Measurements from ENCODE around the gene LIN54. TPM values are rescaled to one million over a fixed set of nuclear protein-coding genes. Genes with fewer than 3 reads are reported as not detected.
A peak's percentile ranks its signal among the peaks of the same experiment; 100 is the strongest.

LIN54 gene
- total and polyA plus RNA-seq, 2 donors (not counting 1 experiment from before 2014, with no cell fraction given) = 13.3 to 15.2 TPM

DNA sequence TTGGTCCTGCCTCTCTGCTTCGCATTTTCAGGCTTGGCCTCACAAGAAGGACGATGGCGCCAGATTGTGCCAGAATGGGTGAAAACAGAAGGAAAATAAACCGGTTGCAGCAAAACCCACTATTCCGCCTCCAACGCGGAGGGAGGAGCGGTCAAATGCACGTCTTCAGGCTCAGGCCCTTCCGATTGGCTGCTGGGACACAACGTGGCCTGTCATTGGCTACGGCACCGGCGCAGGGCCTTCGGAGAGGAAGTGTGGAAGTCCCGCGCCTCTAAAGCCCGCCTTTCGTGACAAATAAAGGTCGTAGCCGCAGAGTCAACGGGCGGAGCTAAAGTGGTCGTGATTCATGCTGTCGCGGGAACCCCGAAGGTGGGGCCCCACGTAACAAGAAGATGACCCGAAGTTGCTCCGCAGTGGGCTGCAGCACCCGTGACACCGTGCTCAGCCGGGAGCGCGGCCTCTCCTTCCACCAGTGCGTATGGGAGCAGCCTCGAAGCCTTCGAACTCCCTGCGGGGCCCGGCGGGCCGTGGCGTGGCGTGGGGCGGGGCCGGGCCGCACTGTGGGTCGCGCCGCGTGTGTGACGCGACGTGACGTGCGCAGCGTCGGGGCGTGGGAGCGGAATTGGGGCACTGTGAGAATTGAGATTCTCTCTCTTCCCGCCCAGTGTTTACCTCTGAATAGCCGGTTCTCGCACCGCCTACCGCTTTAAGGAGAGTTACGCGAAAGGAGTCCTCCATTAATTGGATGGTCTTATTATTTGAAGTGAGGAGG is 110.0 kb downstream of the LIN54 start, which contains the start of gene THAP9:
TSS of gene THAP9 (plus strand) at position 325 of the 772 bp plus-strand sequence. CDS start at position 393, 68 bp downstream.
- Histone ChIP-seq H4K20me1 (ENCODE audit: control insufficient read depth, extremely low read depth, insufficient read depth, low read length) (no peaks in the 10 kb centered on the region), H3K4me1 (ENCODE audit: control insufficient read depth, extremely low read depth, insufficient read depth, low read length) (peaks cover 2% of the 10 kb centered on the region), H3K36me3 (ENCODE audit: control insufficient read depth, insufficient read depth, low read length) (no peaks in the 10 kb centered on the region), H3K4me3 (replicated peaks in 1 of 4; ENCODE audit: control extremely low read depth in 1 of 4, insufficient read depth in 1 of 4, low read depth in 3 of 4, low read length in 4 of 4) (peak within 1 kb of the TSS; percentile 68 to 98 (median 94)), H2AFZ (ENCODE audit: low read length) (peak within 1 kb of the TSS; percentile 97), H3K4me2 (ENCODE audit: extremely low read depth, insufficient read depth, low read length) (peak within 1 kb of the TSS; percentile 90), H3K9ac (ENCODE audit: insufficient read depth, low read length) (peak within 1 kb of the TSS; percentile 99), H3K27me3 (ENCODE audit: control insufficient read depth, insufficient read depth, low read length) (no peaks in the 10 kb centered on the region), H3K79me2 (ENCODE audit: control insufficient read depth, insufficient read depth, low read length) (peaks cover 49% of the 10 kb centered on the region), H3K9me3 (ENCODE audit: control insufficient read depth, insufficient read depth, low read depth, low read length) (no peaks in the 10 kb centered on the region), H3K27ac (ENCODE audit: insufficient read depth, low read length) (peak within 1 kb of the TSS; percentile 99)
- peak; percentile 100 for DNase-seq (ENCODE audit: low read depth in 2 of 2)
- TF ChIP-seq EZH2 (IDR thresholded peaks at IDR 0.05; ENCODE audit: low read length, missing control alignments) (no peak), CTCF (conservative IDR thresholded peaks at IDR 0.05 in 1 of 2, IDR thresholded peaks at IDR 0.05 in 1 of 2; ENCODE audit: low read depth in 1 of 2, low read length in 2 of 2) (no peak)

DNA sequence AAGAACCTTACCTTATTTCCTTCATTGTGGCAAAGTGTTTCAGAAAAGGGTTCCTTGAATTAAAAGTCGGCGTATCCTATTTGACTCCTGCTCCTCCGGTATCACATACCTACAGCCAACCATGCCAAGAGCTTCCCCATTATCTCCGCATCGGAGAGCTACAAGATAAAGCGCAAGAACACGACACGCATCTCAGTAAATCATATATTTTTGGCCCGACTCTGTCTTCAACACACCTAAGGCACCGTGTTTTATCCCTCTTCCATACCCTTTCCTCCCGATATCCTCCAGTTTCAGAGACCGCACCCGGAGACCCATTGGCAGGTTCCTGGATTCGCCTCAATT is 110.6 kb downstream of the LIN54 start:
- H3K4me2 ChIP-seq (ENCODE audit: extremely low read depth, insufficient read depth, low read length) = peak overlapping the region; percentile 88
- H3K9me3 ChIP-seq (ENCODE audit: control insufficient read depth, insufficient read depth, low read depth, low read length) = no peaks in the 10 kb centered on the region
- H3K4me1 ChIP-seq (ENCODE audit: control insufficient read depth, extremely low read depth, insufficient read depth, low read length) = peaks cover 2% of the 10 kb centered on the region
- DNase-seq (ENCODE audit: low read depth in 2 of 2) = peak in 1 of 2 donors; percentile 41
- H3K36me3 ChIP-seq (ENCODE audit: control insufficient read depth, insufficient read depth, low read length) = no peaks in the 10 kb centered on the region
- no peaks in the 10 kb centered on the region for H3K27me3 ChIP-seq (ENCODE audit: control insufficient read depth, insufficient read depth, low read length)
- H4K20me1 ChIP-seq (ENCODE audit: control insufficient read depth, extremely low read depth, insufficient read depth, low read length) = no peaks in the 10 kb centered on the region
- H2AFZ ChIP-seq (ENCODE audit: low read length) = no peak overlapping the region
- H3K9ac ChIP-seq (ENCODE audit: insufficient read depth, low read length) = peak overlapping the region; percentile 65
- no peak for TF ChIP-seq EZH2 (IDR thresholded peaks at IDR 0.05; ENCODE audit: low read length, missing control alignments)
- no peak for TF ChIP-seq CTCF (conservative IDR thresholded peaks at IDR 0.05 in 1 of 2, IDR thresholded peaks at IDR 0.05 in 1 of 2; ENCODE audit: low read depth in 1 of 2, low read length in 2 of 2)
- H3K79me2 ChIP-seq (ENCODE audit: control insufficient read depth, insufficient read depth, low read length) = peaks cover 49% of the 10 kb centered on the region
- H3K27ac ChIP-seq (ENCODE audit: insufficient read depth, low read length) = peak overlapping the region; percentile 99
- H3K4me3 ChIP-seq (replicated peaks in 1 of 4; ENCODE audit: control extremely low read depth in 1 of 4, insufficient read depth in 1 of 4, low read depth in 3 of 4, low read length in 4 of 4) = peak overlapping the region; percentile 52 to 98 (median 66)

DNA sequence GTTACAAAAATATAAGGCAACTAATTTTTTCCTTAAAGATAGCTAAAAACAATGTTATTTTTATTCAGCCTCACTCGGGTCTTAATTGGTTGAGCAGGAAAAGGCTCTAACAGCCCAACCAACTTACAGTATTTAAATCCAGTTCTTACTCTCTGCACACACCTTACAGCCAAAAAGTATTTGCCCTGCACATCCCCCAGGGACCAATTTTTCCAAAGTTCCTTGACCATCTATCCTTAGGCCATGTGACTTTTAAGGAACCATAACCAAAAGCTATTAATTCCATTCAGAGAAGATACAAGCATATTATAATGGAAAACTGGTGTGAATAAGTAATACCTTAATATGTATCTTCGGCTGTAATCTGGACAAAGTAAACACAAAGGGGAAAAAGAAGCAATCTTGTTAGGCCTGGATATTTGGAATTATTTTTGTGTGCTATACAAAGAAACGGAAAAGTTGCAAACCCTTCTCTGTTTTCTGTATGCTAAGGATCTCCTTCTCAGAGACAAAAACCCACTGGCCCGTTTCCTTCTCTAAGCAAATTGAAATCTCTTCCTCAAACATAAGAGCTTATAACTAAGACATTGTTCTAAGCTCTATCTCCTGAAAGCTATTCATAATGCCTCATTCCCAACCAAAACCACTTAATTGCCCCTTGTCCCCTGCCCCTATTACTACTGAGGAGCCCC is 111.1 kb downstream of the LIN54 start:
- Histone ChIP-seq H2AFZ (ENCODE audit: low read length) (no peak overlapping the region), H3K27me3 (ENCODE audit: control insufficient read depth, insufficient read depth, low read length) (no peaks in the 10 kb centered on the region), H3K9ac (ENCODE audit: insufficient read depth, low read length) (peak overlapping the region; percentile 65), H3K36me3 (ENCODE audit: control insufficient read depth, insufficient read depth, low read length) (peaks cover under 1% of the 10 kb centered on the region), H3K27ac (ENCODE audit: insufficient read depth, low read length) (peak overlapping the region; percentile 99), H3K4me1 (ENCODE audit: control insufficient read depth, extremely low read depth, insufficient read depth, low read length) (peaks cover 2% of the 10 kb centered on the region), H3K9me3 (ENCODE audit: control insufficient read depth, insufficient read depth, low read depth, low read length) (no peaks in the 10 kb centered on the region), H3K79me2 (ENCODE audit: control insufficient read depth, insufficient read depth, low read length) (peaks cover 50% of the 10 kb centered on the region), H3K4me3 (replicated peaks in 1 of 4; ENCODE audit: control extremely low read depth in 1 of 4, insufficient read depth in 1 of 4, low read depth in 3 of 4, low read length in 4 of 4) (peak overlapping the region; percentile 52 to 98 (median 66)), H4K20me1 (ENCODE audit: control insufficient read depth, extremely low read depth, insufficient read depth, low read length) (no peaks in the 10 kb centered on the region), H3K4me2 (ENCODE audit: extremely low read depth, insufficient read depth, low read length) (peak overlapping the region; percentile 88)
- DNase-seq (ENCODE audit: low read depth in 2 of 2) = no peak
- no peak for TF ChIP-seq EZH2 (IDR thresholded peaks at IDR 0.05; ENCODE audit: low read length, missing control alignments)

Measured in fibroblast of lung (primary cell).